Stomach (tissue), 4 donors: ENCODE data around the gene SNAP23.

Experiments used
- CTCF ChIP-seq, 7 experiments: fragments of 450-650 bp in 4 of 7; fragments of 200-600 bp in 3 of 7; sonication (generic) in 3 of 7; IDR thresholded peaks; one replicate each; pipeline ENCODE4 v1.5.1; 2016 to 2019; ENCODE audit warnings: antibody characterized with exemption in 7 of 7, control low read depth in 2 of 7, mild to moderate bottlenecking in 1 of 7
- EP300 ChIP-seq: sonication (generic); formaldehyde crosslinking; IDR thresholded peaks from one replicate; pipeline ENCODE4 v1.6.1; 2017; ENCODE audit warnings: antibody characterized with exemption
- POLR2A ChIP-seq, 4 donors: fragments of 450-650 bp; IDR thresholded peaks; one replicate each; pipeline ENCODE4 v1.6.1; 2016; ENCODE audit warnings: antibody characterized with exemption in 4 of 4, control low read depth in 2 of 4, mild to moderate bottlenecking in 1 of 4, moderate library complexity in 1 of 4

GRCh38 chr15:42465520-42466259, 29.7 kb upstream of the SNAP23 start:
- no peak for TF ChIP-seq CTCF (IDR thresholded peaks at IDR 0.05)
- no peak for TF ChIP-seq POLR2A (IDR thresholded peaks at IDR 0.05)
- no peak for TF ChIP-seq EP300
